Activated CD4-positive, alpha-beta memory T cell treated with anti-CD3 and anti-CD28 coated beads for 36 hours (primary cell): Measurements from ENCODE around the gene LARP7. TPM values are rescaled to one million over a fixed set of nuclear protein-coding genes. Genes with fewer than 3 reads are reported as not detected.
"Not testable (repeated sequence)": the region's sequence is repeated elsewhere in the genome, so short reads cannot be mapped to it uniquely, and the experiment has no call there.

Experiments
- CTCF ChIA-PET: fragments of 350-600 bp; sonication (Branson Sonifier 250); formaldehyde crosslinking; loops from one replicate; lab custom pipeline; 2021; ENCODE audit warnings: antibody characterized with exemption, inconsistent platforms; lab: Charles Lee
- POLR2A ChIA-PET: fragments of 350-600 bp; sonication (Branson Sonifier 250); formaldehyde crosslinking; loops from one replicate; lab custom pipeline; 2021; ENCODE audit warnings: antibody characterized with exemption; lab: Charles Lee
- DNase-seq: peaks from one replicate; pipeline ENCODE4 v3.0.0-alpha.2; 2020
- H3K27ac Mint-ChIP-seq: one replicate; pipeline ENCODE4 v1.8.0; 2021; ENCODE audit warnings: mixed read lengths
- H3K27me3 Mint-ChIP-seq: one replicate; pipeline ENCODE4 v1.8.0; 2021; ENCODE audit warnings: mixed read lengths
- H3K36me3 Mint-ChIP-seq: one replicate; pipeline ENCODE4 v1.8.0; 2021; ENCODE audit warnings: mixed read lengths
- H3K4me1 Mint-ChIP-seq: one replicate; pipeline ENCODE4 v1.8.0; 2021; ENCODE audit warnings: low read depth, mixed read lengths
- H3K4me3 Mint-ChIP-seq: one replicate; pipeline ENCODE4 v1.8.0; 2021; ENCODE audit warnings: mild to moderate bottlenecking, mixed read lengths
- H3K9me3 Mint-ChIP-seq: one replicate; pipeline ENCODE4 v1.8.0; 2021; ENCODE audit warnings: mixed read lengths
- intact Hi-C: fragments of 100-400 bp; cut with micrococcal nuclease; formaldehyde crosslinking; loops from one replicate; pipeline ENCODE4 v1.15.1; 2023
- total RNA-seq, 2 experiments: library from RNA; stranded (reverse); gene quantifications; one replicate each; pipeline ENCODE4 v1.2.3, GENCODE V29; 2021

The LARP7 gene
- total RNA-seq, 2 experiments from 2014 or later: 40.9 to 41.3 TPM

DNA sequence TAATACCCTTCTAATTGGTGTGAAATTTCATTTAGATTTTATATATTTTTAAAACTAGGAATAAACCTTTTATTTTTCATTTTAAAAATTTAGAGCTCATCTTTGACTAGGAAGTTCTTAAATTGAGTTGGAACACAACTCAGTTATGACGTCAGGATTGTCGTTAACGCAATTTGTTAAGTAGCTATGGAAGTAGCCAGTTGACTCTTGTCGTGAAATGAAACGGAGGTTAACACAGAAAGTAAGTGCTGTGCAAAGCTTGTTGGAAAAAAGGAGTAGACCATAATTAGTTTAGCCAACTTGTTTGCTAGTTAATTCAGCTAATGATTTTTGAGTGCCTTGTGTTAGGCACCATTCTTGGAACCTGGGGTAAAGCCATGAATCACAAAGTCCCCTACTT lies 18.3 kb downstream of the LARP7 start:
- H3K36me3 Mint-ChIP-seq: peaks cover 24% of the 10 kb centered on the region
- no peak overlapping the region for H3K4me3 Mint-ChIP-seq
- POLR2A ChIA-PET: interaction anchor here (0.6 kb wide), 1 partner anchor 844 kb away, joined by 3 read pairs; no protein-coding TSS in a partner anchor
- no peaks in the 10 kb centered on the region for H3K4me1 Mint-ChIP-seq
- no peak overlapping the region for H3K27ac Mint-ChIP-seq
- intact Hi-C loops: no loop called here
- CTCF ChIA-PET: no interaction called here
- no peaks in the 10 kb centered on the region for H3K27me3 Mint-ChIP-seq
- no peaks in the 10 kb centered on the region for H3K9me3 Mint-ChIP-seq
- DNase-seq: no peak

- CTCF ChIA-PET, POLR2A ChIA-PET, H3K4me1 Mint-ChIP-seq, DNase-seq, H3K27ac Mint-ChIP-seq, H3K27me3 Mint-ChIP-seq, H3K9me3 Mint-ChIP-seq, intact Hi-C loops, H3K4me3 Mint-ChIP-seq: not testable (repeated sequence)
- peaks cover 23% of the 10 kb centered on the region for H3K36me3 Mint-ChIP-seq
These were observed 19.2 kb downstream of the LARP7 start for GRCh38 chr4:112656115-112656514.

DNA sequence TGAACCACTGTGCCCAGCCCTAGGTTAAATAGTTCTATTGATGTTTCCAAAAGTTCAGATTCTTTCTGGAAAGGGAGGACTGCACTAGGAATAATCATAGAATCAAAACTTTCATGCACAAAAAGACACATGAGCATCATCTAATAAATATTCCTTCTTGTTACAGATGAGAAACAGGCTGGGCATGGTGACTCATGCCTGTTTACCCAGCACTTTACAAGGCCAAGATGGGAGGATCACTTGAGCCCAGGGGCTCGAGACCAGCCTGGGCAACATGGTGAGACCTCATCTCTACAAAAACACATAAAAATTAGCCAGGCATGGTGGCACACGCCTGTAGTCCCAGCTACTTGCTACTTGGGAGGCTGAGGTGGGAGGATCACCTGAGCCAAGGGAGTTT lies 27.7 kb downstream of the LARP7 start:
- Mint-ChIP-seq H3K27me3 (no peaks in the 10 kb centered on the region), H3K4me1 (no peaks in the 10 kb centered on the region), H3K27ac (no peak overlapping the region), H3K4me3 (no peak overlapping the region), H3K36me3 (no peaks in the 10 kb centered on the region), H3K9me3 (no peaks in the 10 kb centered on the region)
- POLR2A ChIA-PET: no interaction called here
- intact Hi-C loops: no loop called here
- CTCF ChIA-PET: no interaction called here
- no peak for DNase-seq

GRCh38 chr4:112668131-112668530 lies 31.2 kb downstream of the LARP7 start:
- Mint-ChIP-seq H3K9me3 (no peaks in the 10 kb centered on the region), H3K4me3 (no peak overlapping the region), H3K27ac (no peak overlapping the region), H3K27me3 (no peaks in the 10 kb centered on the region), H3K36me3 (no peaks in the 10 kb centered on the region), H3K4me1 (no peaks in the 10 kb centered on the region)
- ChIA-PET CTCF (no interaction called here), POLR2A (no interaction called here)
- DNase-seq: no peak
- intact Hi-C loops: no loop called here

GRCh38 chr4:112673076-112673475 lies 36.1 kb downstream of the LARP7 start:
- ChIA-PET CTCF (no interaction called here), POLR2A (no interaction called here)
- no peak overlapping the region for H3K27ac Mint-ChIP-seq
- H3K36me3 Mint-ChIP-seq: no peaks in the 10 kb centered on the region
- H3K4me1 Mint-ChIP-seq: no peaks in the 10 kb centered on the region
- no peak for DNase-seq
- intact Hi-C loops: no loop called here
- H3K4me3 Mint-ChIP-seq: no peak overlapping the region
- no peaks in the 10 kb centered on the region for H3K27me3 Mint-ChIP-seq
- no peaks in the 10 kb centered on the region for H3K9me3 Mint-ChIP-seq

DNA sequence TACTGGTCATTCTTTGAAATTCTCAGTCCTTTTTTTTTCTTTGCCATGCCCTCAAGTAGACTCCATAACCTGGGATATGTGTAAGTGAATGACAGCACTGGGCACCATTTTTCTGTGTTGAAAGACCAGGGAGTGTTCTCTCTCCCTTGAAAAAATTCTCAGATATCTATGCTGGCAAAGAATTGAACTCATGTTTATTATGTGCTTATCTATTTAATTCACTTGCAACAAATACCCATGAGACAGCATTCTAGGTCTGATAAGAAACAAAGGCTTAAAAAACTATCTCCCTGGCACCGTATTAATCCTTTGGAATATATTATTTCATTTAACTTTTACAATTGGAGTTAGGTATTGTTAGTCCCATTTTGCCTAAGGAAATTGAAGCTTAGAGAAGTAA lies 36.7 kb downstream of the LARP7 start:
- no peak for DNase-seq
- H3K27ac Mint-ChIP-seq: no peak overlapping the region
- no peaks in the 10 kb centered on the region for H3K27me3 Mint-ChIP-seq
- H3K4me1 Mint-ChIP-seq: no peaks in the 10 kb centered on the region
- intact Hi-C loops: no loop called here
- H3K9me3 Mint-ChIP-seq: no peaks in the 10 kb centered on the region
- ChIA-PET CTCF (no interaction called here), POLR2A (no interaction called here)
- H3K36me3 Mint-ChIP-seq: no peaks in the 10 kb centered on the region
- H3K4me3 Mint-ChIP-seq: no peak overlapping the region

GRCh38 chr4:112674376-112674775 lies 37.4 kb downstream of the LARP7 start:
- DNase-seq: no peak
- Mint-ChIP-seq H3K27me3 (no peaks in the 10 kb centered on the region), H3K27ac (no peak overlapping the region), H3K9me3 (no peaks in the 10 kb centered on the region), H3K36me3 (no peaks in the 10 kb centered on the region), H3K4me3 (no peak overlapping the region), H3K4me1 (no peaks in the 10 kb centered on the region)
- ChIA-PET CTCF (no interaction called here), POLR2A (no interaction called here)
- intact Hi-C loops: no loop called here

- H3K36me3 Mint-ChIP-seq: no peaks in the 10 kb centered on the region
- H3K27me3 Mint-ChIP-seq: no peaks in the 10 kb centered on the region
- H3K27ac Mint-ChIP-seq: no peak overlapping the region
- intact Hi-C loops: no loop called here
- DNase-seq: no peak
- POLR2A ChIA-PET: no interaction called here
- H3K4me3 Mint-ChIP-seq: no peak overlapping the region
- H3K4me1 Mint-ChIP-seq: no peaks in the 10 kb centered on the region
- no peaks in the 10 kb centered on the region for H3K9me3 Mint-ChIP-seq
- CTCF ChIA-PET: no interaction called here
These were observed 40.7 kb downstream of the LARP7 start for GRCh38 chr4:112677519-112678091.

DNA sequence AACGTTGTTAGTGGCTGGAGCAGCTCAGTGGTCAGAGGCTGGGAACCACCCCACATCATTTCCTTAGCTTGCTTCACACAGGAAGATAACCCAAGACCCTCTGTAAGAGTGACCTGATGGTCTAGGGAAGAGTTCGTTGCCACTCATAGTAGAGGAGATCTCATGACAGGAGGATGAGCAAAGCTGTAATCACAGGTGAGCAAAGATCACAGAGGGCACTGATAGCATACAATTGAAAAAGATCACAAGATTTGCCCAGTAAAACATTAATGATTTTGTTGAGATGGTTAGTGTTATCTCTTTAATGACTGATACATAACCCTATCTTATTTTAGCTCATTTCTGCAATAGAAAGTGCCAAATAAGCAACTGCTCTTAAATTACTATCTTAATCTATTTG lies 44.1 kb downstream of the LARP7 start:
- ChIA-PET CTCF (interaction anchor here (1.8 kb wide), 2 partner anchors 82 to 85 kb away, joined by 4 to 6 read pairs; no protein-coding TSS in a partner anchor), POLR2A (no interaction called here)
- no peak overlapping the region for H3K4me3 Mint-ChIP-seq
- no peaks in the 10 kb centered on the region for H3K9me3 Mint-ChIP-seq
- intact Hi-C loops: no loop called here
- H3K27ac Mint-ChIP-seq: no peak overlapping the region
- no peaks in the 10 kb centered on the region for H3K36me3 Mint-ChIP-seq
- no peaks in the 10 kb centered on the region for H3K4me1 Mint-ChIP-seq
- DNase-seq: no peak
- H3K27me3 Mint-ChIP-seq: peaks cover 2% of the 10 kb centered on the region

DNA sequence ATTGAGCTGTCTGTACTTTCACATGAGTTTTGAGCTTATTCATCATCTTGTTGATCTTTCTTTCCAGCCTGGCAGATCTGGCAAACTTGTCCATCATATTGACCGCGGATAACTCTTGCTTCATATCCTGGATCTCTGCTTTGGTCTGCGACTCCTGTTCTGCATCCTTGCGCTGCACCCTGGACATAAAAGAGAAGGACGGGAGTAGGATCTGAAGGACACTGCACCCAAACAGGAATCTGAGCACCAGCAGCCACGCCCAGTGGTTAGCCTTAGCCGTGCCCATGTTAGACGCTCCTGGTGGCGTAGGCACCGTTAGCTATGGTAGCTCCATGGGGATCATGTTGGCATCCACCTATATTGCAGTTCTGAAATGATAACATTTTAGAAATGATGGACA lies 56.6 kb downstream of the LARP7 start:
- H3K36me3 Mint-ChIP-seq: no peaks in the 10 kb centered on the region
- H3K27me3 Mint-ChIP-seq: peaks cover 7% of the 10 kb centered on the region
- no peak for DNase-seq
- CTCF ChIA-PET: no interaction called here
- H3K4me1 Mint-ChIP-seq: no peaks in the 10 kb centered on the region
- no peak overlapping the region for H3K27ac Mint-ChIP-seq
- intact Hi-C loops: no loop called here
- POLR2A ChIA-PET: no interaction called here
- no peak overlapping the region for H3K4me3 Mint-ChIP-seq
- H3K9me3 Mint-ChIP-seq: no peaks in the 10 kb centered on the region

- no peak for DNase-seq
- CTCF ChIA-PET: no interaction called here
- POLR2A ChIA-PET: no interaction called here
- Mint-ChIP-seq H3K4me3 (no peak overlapping the region), H3K27ac (no peak overlapping the region), H3K36me3 (no peaks in the 10 kb centered on the region), H3K27me3 (peaks cover 20% of the 10 kb centered on the region), H3K4me1 (peaks cover 11% of the 10 kb centered on the region), H3K9me3 (no peaks in the 10 kb centered on the region)
- intact Hi-C loops: no loop called here
These were observed 63.7 kb downstream of the LARP7 start for GRCh38 chr4:112700679-112701078.

DNA sequence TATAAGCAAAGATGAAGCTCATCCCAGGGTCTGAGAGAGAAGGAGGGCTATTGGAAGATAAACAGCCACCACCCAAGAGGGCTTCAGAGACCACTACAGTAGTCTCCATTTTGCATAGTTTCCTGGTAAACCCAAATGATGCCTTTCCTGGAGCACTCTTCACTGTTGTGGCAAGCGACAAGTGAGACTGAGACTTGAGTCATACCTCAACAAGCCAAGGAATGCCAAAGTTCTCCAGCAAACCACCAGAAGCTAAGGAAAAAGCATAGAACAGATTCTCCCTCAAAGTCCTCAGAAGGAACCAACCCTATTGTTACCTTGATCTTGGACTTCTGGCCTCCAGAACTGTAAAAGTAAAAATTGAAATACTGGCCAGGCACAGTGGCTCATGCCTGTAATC lies 65.9 kb downstream of the LARP7 start:
- no peak overlapping the region for H3K27ac Mint-ChIP-seq
- no peaks in the 10 kb centered on the region for H3K36me3 Mint-ChIP-seq
- H3K27me3 Mint-ChIP-seq: peaks cover 32% of the 10 kb centered on the region
- CTCF ChIA-PET: no interaction called here
- no peaks in the 10 kb centered on the region for H3K9me3 Mint-ChIP-seq
- no peak for DNase-seq
- no peak overlapping the region for H3K4me3 Mint-ChIP-seq
- POLR2A ChIA-PET: no interaction called here
- peaks cover 21% of the 10 kb centered on the region for H3K4me1 Mint-ChIP-seq
- intact Hi-C loops: no loop called here

GRCh38 chr4:112704322-112704721 lies 67.4 kb downstream of the LARP7 start:
- Mint-ChIP-seq H3K27ac (no peak overlapping the region), H3K4me3 (no peak overlapping the region), H3K36me3 (no peaks in the 10 kb centered on the region), H3K27me3 (peaks cover 32% of the 10 kb centered on the region), H3K9me3 (no peaks in the 10 kb centered on the region), H3K4me1 (peaks cover 21% of the 10 kb centered on the region)
- no peak for DNase-seq
- intact Hi-C loops: no loop called here
- ChIA-PET POLR2A (no interaction called here), CTCF (no interaction called here)
